SK-N-SH treated with all-trans-retinoic acid at 6 μM for 48 hours (cell line): ENCODE results near the gene MACF1.
"Not testable (repeated sequence)": the region's sequence is repeated elsewhere in the genome, so short reads cannot be mapped to it uniquely, and the experiment has no call there.

ENCODE experiments used
- ATAC-seq: fragments of 200-7000 bp; cut with Tn5 transposase; 3 replicates; pipeline ENCODE4 v1.9.1; 2020; ENCODE audit warnings: mild to moderate bottlenecking, moderate library complexity
- ARNTL ChIP-seq: fragments of 450-650 bp; formaldehyde crosslinking; IDR thresholded peaks from 2 replicates; pipeline ENCODE4 v1.5.0; 2020; ENCODE audit warnings: low read depth, mild to moderate bottlenecking, moderate library complexity, borderline replicate concordance
- BACH2 ChIP-seq: fragments of 250-450 bp; sonication (Bioruptor Pico); IDR thresholded peaks from 2 replicates; pipeline ENCODE4 v1.9.0; 2021; ENCODE audit warnings: mild to moderate bottlenecking, borderline replicate concordance
- CSDC2 ChIP-seq: fragments of 250-450 bp; sonication (Bioruptor Pico); IDR thresholded peaks from 2 replicates; pipeline ENCODE4 v1.5.0; 2020; ENCODE audit warnings: mild to moderate bottlenecking, moderate library complexity
- CSRNP3 ChIP-seq: fragments of 250-450 bp; sonication (Bioruptor Pico); IDR thresholded peaks from 2 replicates; pipeline ENCODE4 v1.5.1; 2021; ENCODE audit warnings: mild to moderate bottlenecking, moderate library complexity
- ISL1 ChIP-seq: fragments of 250-450 bp; sonication (Bioruptor Pico); IDR thresholded peaks from 2 replicates; pipeline ENCODE4 v2.1.2; 2022; ENCODE audit warnings: mild to moderate bottlenecking, moderate library complexity
- OSR1 ChIP-seq: fragments of 250-450 bp; sonication (Bioruptor Pico); IDR thresholded peaks from 2 replicates; pipeline ENCODE4 v1.8.0; 2022; ENCODE audit warnings: moderate library complexity, mild to moderate bottlenecking, inconsistent platforms
- PPARA ChIP-seq: fragments of 250-450 bp; sonication (Bioruptor Pico); IDR thresholded peaks from 2 replicates; pipeline ENCODE4 v1.5.0; 2020; ENCODE audit warnings: mild to moderate bottlenecking, borderline replicate concordance
- RARB ChIP-seq: fragments of 250-450 bp; sonication (Bioruptor Pico); IDR thresholded peaks from 2 replicates; pipeline ENCODE4 v1.8.0; 2021; ENCODE audit warnings: mild to moderate bottlenecking, moderate library complexity
- TCF4 ChIP-seq: fragments of 250-450 bp; sonication (Bioruptor Pico); IDR thresholded peaks from 2 replicates; pipeline ENCODE4 v1.8.0; 2021; ENCODE audit warnings: mild to moderate bottlenecking, moderate library complexity, borderline replicate concordance
- TOX ChIP-seq: fragments of 250-450 bp; sonication (Bioruptor Pico); IDR thresholded peaks from 2 replicates; pipeline ENCODE4 v1.8.0; 2021; ENCODE audit warnings: mild to moderate bottlenecking, moderate library complexity, borderline replicate concordance
- ZFP3 ChIP-seq: fragments of 250-450 bp; sonication (Bioruptor Pico); IDR thresholded peaks from 2 replicates; pipeline ENCODE4 v1.5.0; 2020; ENCODE audit warnings: mild to moderate bottlenecking, moderate library complexity
- ZFP30 ChIP-seq: fragments of 450-650 bp; formaldehyde crosslinking; IDR thresholded peaks from 2 replicates; pipeline ENCODE4 v1.5.0; 2022; ENCODE audit warnings: mild to moderate bottlenecking, moderate library complexity
- ZNF565 ChIP-seq: fragments of 450-650 bp; formaldehyde crosslinking; conservative IDR thresholded peaks from 2 replicates; pipeline ENCODE4 v1.5.0; 2020; ENCODE audit warnings: low read depth, mild to moderate bottlenecking, moderate library complexity
- ZNF70 ChIP-seq: fragments of 450-650 bp; formaldehyde crosslinking; IDR thresholded peaks from 2 replicates; pipeline ENCODE4 v1.5.0; 2020; ENCODE audit warnings: mild to moderate bottlenecking, moderate library complexity
- ZNF8 ChIP-seq: fragments of 450-650 bp; formaldehyde crosslinking; IDR thresholded peaks from 2 replicates; pipeline ENCODE4 v1.5.0; 2020; ENCODE audit warnings: mild to moderate bottlenecking, moderate library complexity
- TF ChIP-seq, protein P1 (sequence below): fragments of 250-450 bp; sonication (Bioruptor Pico); IDR thresholded peaks from 2 replicates; pipeline ENCODE4 v1.8.0; 2020; ENCODE audit warnings: mild to moderate bottlenecking, moderate library complexity, borderline replicate concordance
- TF ChIP-seq, protein P2 (sequence below): fragments of 250-450 bp; sonication (Bioruptor Pico); IDR thresholded peaks from 2 replicates; pipeline ENCODE4 v1.5.1; 2020; ENCODE audit warnings: low read depth, mild to moderate bottlenecking, moderate library complexity
- TF ChIP-seq, protein P3 (sequence below): fragments of 250-450 bp; sonication (Bioruptor Pico); IDR thresholded peaks from 2 replicates; pipeline ENCODE4 v1.5.0; 2020; ENCODE audit warnings: mild to moderate bottlenecking, moderate library complexity

MACF1 gene

DNA sequence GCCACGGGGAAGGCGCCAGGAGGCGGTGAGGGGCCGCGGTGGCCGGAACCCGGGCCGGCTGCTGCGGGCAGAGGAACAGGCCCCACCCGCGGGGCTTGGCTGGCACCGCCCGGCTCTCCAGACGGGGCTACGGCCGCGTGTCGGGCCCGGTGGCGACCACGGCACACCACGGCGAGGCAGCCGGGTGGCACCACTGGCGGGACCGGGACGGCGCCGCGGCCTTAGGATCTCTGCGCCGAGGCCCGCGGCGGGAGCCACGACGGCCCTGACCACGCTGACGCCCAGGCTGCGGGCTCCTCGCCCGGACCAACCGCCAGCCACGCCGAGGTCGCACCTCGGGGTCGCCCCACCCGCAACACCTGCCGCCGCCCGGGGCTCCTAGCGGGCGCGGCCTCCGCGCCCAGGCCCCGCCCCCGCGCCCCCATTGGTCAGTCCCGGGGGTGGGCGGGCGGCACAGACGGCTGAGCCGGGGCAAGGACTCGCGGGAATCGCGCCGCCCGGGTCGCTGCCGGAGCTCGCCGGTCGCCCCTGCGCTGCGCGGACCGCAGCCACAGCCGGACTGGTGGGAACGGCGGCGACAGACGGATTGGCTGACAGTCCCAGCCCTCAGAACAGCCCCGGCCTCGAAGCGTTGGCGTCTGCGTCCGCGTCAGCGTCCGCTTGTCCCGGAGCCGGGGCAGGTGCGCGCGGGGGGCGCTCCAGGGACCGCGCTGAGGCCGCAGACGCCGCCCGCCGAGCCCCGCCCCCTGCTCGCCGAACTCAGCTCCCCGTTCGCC, 286.8 kb downstream of the MACF1 start, which contains the start of gene BMP8A:
TSS of gene BMP8A (plus strand) at position 491 of the 776 bp plus-strand sequence. CDS start 356 bp downstream, outside the sequence.
- TF ChIP-seq RARB (CRISPR knock-in tag) (no peak), CSRNP3 (CRISPR knock-in tag) (no peak), ZNF565 (CRISPR knock-in tag) (no peak), PPARA (CRISPR knock-in tag) (no peak), ZFP3 (no peak), CSDC2 (CRISPR knock-in tag) (no peak), ARNTL (CRISPR knock-in tag) (no peak), ISL1 (no peak), ZFP30 (CRISPR knock-in tag) (no peak), OSR1 (CRISPR knock-in tag) (no peak), TOX (no peak), ZNF8 (CRISPR knock-in tag) (no peak), BACH2 (CRISPR knock-in tag) (no peak), TCF4 (no peak), ZNF70 (CRISPR knock-in tag) (no peak)
- TF ChIP-seq, protein P1, sequence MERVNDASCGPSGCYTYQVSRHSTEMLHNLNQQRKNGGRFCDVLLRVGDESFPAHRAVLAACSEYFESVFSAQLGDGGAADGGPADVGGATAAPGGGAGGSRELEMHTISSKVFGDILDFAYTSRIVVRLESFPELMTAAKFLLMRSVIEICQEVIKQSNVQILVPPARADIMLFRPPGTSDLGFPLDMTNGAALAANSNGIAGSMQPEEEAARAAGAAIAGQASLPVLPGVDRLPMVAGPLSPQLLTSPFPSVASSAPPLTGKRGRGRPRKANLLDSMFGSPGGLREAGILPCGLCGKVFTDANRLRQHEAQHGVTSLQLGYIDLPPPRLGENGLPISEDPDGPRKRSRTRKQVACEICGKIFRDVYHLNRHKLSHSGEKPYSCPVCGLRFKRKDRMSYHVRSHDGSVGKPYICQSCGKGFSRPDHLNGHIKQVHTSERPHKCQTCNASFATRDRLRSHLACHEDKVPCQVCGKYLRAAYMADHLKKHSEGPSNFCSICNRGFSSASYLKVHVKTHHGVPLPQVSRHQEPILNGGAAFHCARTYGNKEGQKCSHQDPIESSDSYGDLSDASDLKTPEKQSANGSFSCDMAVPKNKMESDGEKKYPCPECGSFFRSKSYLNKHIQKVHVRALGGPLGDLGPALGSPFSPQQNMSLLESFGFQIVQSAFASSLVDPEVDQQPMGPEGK (CRISPR knock-in tag): no peak
- TF ChIP-seq, protein P2, sequence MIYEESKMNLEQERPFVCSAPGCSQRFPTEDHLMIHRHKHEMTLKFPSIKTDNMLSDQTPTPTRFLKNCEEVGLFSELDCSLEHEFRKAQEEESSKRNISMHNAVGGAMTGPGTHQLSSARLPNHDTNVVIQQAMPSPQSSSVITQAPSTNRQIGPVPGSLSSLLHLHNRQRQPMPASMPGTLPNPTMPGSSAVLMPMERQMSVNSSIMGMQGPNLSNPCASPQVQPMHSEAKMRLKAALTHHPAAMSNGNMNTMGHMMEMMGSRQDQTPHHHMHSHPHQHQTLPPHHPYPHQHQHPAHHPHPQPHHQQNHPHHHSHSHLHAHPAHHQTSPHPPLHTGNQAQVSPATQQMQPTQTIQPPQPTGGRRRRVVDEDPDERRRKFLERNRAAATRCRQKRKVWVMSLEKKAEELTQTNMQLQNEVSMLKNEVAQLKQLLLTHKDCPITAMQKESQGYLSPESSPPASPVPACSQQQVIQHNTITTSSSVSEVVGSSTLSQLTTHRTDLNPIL: no peak
- TF ChIP-seq, protein P3, sequence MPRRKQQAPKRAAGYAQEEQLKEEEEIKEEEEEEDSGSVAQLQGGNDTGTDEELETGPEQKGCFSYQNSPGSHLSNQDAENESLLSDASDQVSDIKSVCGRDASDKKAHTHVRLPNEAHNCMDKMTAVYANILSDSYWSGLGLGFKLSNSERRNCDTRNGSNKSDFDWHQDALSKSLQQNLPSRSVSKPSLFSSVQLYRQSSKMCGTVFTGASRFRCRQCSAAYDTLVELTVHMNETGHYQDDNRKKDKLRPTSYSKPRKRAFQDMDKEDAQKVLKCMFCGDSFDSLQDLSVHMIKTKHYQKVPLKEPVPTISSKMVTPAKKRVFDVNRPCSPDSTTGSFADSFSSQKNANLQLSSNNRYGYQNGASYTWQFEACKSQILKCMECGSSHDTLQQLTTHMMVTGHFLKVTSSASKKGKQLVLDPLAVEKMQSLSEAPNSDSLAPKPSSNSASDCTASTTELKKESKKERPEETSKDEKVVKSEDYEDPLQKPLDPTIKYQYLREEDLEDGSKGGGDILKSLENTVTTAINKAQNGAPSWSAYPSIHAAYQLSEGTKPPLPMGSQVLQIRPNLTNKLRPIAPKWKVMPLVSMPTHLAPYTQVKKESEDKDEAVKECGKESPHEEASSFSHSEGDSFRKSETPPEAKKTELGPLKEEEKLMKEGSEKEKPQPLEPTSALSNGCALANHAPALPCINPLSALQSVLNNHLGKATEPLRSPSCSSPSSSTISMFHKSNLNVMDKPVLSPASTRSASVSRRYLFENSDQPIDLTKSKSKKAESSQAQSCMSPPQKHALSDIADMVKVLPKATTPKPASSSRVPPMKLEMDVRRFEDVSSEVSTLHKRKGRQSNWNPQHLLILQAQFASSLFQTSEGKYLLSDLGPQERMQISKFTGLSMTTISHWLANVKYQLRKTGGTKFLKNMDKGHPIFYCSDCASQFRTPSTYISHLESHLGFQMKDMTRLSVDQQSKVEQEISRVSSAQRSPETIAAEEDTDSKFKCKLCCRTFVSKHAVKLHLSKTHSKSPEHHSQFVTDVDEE (CRISPR knock-in tag): no peak
- TF ChIP-seq, all 23 proteins: peak for 0
- ATAC-seq: peak; percentile 63

DNA sequence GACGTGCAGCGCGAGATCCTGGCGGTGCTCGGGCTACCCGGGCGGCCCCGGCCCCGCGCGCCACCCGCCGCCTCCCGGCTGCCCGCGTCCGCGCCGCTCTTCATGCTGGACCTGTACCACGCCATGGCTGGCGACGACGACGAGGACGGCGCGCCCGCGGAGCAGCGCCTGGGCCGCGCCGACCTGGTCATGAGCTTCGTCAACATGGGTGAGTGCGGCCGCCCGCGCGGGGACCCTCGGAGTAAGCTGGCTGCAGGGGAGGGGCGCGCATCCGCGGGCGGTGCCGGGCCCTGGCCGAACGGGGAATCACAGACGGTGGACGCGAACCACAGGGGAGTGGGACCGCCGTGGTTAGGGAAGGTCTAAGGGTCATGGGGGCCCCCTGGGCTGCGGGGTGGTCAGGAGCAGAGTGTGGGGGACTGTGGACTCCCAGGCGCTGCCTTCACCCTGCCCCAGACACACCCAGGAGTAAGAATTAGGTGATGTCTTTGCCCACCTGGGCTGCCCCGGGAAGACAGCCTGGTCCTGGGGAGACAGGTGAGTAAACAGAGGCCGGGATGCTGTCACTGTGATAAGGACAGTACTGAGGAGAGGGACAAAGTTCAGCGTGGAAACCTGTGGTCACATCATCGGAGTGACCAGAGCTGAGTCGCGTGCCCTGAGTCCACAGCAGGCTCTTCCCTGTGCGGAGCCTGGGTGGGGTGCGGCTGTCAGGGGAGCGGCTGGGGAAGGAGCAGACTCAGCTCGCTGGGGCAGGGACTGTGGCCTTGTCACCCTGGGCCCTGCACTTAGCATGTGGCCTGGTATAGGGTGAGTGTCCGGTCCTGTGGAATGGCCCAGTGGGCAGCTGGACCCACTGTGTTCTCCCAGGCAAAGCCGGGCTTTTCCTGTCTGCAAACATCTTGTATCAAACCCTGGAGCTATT, 287.9 kb downstream of the MACF1 start:
- not testable (repeated sequence) for ATAC-seq

GRCh38 chr1:39493043-39493810, 288.7 kb downstream of the MACF1 start:
- ATAC-seq: not testable (repeated sequence)
